ENCODE data around the gene LMBR1L. TPM values are rescaled to one million over a fixed set of nuclear protein-coding genes. Genes with fewer than 3 reads are reported as not detected.
A peak's percentile ranks its signal among the peaks of the same experiment; 100 is the strongest.

The LMBR1L gene
- total RNA-seq, 1 experiment from 2014 or later = 55.1 TPM

DNA sequence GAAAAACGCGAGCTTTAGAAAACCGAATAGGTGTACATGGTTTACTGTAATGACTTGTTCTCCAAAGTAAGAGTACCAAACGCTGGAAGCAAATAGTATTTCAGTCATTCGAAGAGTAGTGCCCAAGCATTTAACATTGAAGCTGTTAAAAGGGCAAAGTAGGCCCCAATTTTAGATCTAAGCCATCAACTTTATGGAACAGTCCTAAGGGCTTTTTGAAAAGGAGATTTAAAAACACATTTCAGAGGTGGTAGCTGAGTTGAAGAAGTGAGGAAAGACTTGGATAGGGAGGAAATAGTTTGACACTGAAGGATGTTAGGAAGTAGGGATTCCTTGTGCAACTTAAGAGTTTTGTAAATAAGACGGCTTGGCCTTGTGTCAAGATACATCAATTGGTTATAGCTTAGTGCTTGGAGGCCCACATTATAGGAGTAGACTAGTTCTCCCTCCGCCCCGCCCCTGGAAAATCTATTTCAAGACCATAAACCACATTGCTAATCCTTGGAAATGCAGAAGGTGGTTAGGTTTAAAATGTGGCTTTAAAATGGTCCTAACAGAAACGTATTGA is 21.3 kb upstream of the LMBR1L start:
- Histone ChIP-seq H2BK5ac (ENCODE audit: insufficient read length, low read length) (no peak overlapping the region), H3K23me2 (ENCODE audit: insufficient read length, low read depth, low read length, poor library complexity, severe bottlenecking) (peaks cover 8% of the 10 kb centered on the region), H4K91ac (ENCODE audit: insufficient read length, low read depth, low read length) (no peak overlapping the region), H3K56ac (ENCODE audit: insufficient read length, low read depth, low read length) (no peak overlapping the region), H3K4me1 (ENCODE audit: insufficient read depth, low read length) (peaks cover 2% of the 10 kb centered on the region; the same call in 1 of the 2 replicates), H3K9ac (ENCODE audit: extremely low read depth, insufficient read length, low read length) (peak overlapping the region; percentile 47), H2AK5ac (ENCODE audit: insufficient read length, low read length) (no peak overlapping the region), H3K79me2 (ENCODE audit: insufficient read depth, low read length) (no peaks in the 10 kb centered on the region; the same call in 1 of the 2 replicates), H2BK20ac (ENCODE audit: low read depth, low read length, poor library complexity, severe bottlenecking) (no peak overlapping the region), H3K18ac (ENCODE audit: insufficient read length, low read depth, low read length) (no peak overlapping the region), H3K14ac (ENCODE audit: insufficient read depth, low read length) (no peak overlapping the region), H2BK15ac (ENCODE audit: low read depth, low read length) (no peak overlapping the region), H3K27ac (ENCODE audit: insufficient read length, low read depth, low read length) (no peak overlapping the region), H3K4me2 (ENCODE audit: insufficient read depth, insufficient read length, low read length) (peak overlapping the region; percentile 72), H4K5ac (ENCODE audit: insufficient read length, low read depth, low read length) (no peak overlapping the region), H4K20me1 (ENCODE audit: control insufficient read depth, insufficient read depth, insufficient read length) (no peaks in the 10 kb centered on the region), H3K23ac (ENCODE audit: insufficient read length, low read depth, low read length) (no peak overlapping the region), H4K8ac (replicated peaks; ENCODE audit: insufficient read length, low read depth, low read length) (no peak overlapping the region), H2AFZ (ENCODE audit: low read length) (no peak overlapping the region), H3K9me3 (ENCODE audit: control insufficient read depth, low read depth, low read length) (no peaks in the 10 kb centered on the region), H2BK120ac (ENCODE audit: low read depth, low read length, poor library complexity, severe bottlenecking) (no peak overlapping the region), H3K27me3 (ENCODE audit: insufficient read depth, low read length) (no peaks in the 10 kb centered on the region), H3T11ph (ENCODE audit: low read length) (no peak overlapping the region), H3K79me1 (ENCODE audit: insufficient read depth, low read depth, low read length, poor library complexity, severe bottlenecking) (peaks cover 3% of the 10 kb centered on the region), H2BK12ac (ENCODE audit: insufficient read length, low read depth, low read length) (no peak overlapping the region), H3K4ac (ENCODE audit: low read depth, low read length) (no peak overlapping the region)
- Mint-ChIP-seq H3K36me3 (ENCODE audit: insufficient read depth in 1 of 3, low read depth in 3 of 3) (peaks cover 33 to 42% (median 41%) of the 10 kb centered on the region in 3 experiments), H3K4me3 (peak overlapping the region; percentile 70 to 73), H3K27me3 (ENCODE audit: low read depth) (no peaks in the 10 kb centered on the region; the same call in 1 of the 2 replicates), H3K4me1 (peaks cover 15 to 24% of the 10 kb centered on the region in 2 experiments), H3K9me3 (0 out of 5 replicates have a peak, but pooled peaks cover 0 to 3% of the 10 kb centered on the region in 2 experiments), H3K27ac (peak overlapping the region in 1 of 3 experiments; percentile 89; a peak in 1 of 7 replicates)
- no peak for DNase-seq
- TF ChIP-seq, protein P1, sequence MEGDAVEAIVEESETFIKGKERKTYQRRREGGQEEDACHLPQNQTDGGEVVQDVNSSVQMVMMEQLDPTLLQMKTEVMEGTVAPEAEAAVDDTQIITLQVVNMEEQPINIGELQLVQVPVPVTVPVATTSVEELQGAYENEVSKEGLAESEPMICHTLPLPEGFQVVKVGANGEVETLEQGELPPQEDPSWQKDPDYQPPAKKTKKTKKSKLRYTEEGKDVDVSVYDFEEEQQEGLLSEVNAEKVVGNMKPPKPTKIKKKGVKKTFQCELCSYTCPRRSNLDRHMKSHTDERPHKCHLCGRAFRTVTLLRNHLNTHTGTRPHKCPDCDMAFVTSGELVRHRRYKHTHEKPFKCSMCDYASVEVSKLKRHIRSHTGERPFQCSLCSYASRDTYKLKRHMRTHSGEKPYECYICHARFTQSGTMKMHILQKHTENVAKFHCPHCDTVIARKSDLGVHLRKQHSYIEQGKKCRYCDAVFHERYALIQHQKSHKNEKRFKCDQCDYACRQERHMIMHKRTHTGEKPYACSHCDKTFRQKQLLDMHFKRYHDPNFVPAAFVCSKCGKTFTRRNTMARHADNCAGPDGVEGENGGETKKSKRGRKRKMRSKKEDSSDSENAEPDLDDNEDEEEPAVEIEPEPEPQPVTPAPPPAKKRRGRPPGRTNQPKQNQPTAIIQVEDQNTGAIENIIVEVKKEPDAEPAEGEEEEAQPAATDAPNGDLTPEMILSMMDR (conservative IDR thresholded peaks at IDR 0.05) = no peak
- WGBS (ENCODE audit: extremely low coverage, insufficient read length, low lambda C conversion rate) = no CpG with 5 or more reads among the region's 9 CpGs

Data from H9 (cell line).